ENCODE results near the gene ZNF536. TPM values are rescaled to one million over a fixed set of nuclear protein-coding genes. Genes with fewer than 3 reads are reported as not detected.

Gene ZNF536
- total RNA-seq, 3 donors from 2014 or later, result 1.3 to 7.3 (median 1.3) TPM

DNA sequence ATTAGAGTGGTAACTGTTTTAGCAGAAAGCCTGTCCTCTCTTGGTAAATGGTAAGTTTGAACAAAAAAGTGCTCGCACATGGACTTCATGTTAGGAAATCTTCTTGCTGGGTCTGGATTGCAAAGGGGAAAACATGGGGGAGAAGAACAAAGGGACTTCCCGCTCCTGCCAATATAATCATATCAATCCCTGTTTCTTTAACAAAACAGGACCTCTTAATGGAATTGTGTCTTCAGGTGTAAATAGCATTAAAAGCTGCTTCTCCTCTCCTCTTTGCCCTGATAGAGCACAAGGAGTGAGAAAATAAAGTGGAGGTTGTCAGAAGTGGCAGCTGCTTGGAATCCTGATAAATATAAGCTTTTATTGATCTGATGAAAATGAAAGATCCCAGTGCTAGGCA, 20.4 kb upstream of the ZNF536 start:
- H3K9me3 ChIP-seq, result no peaks in the 10 kb centered on the region
- no peaks in the 10 kb centered on the region for H3K36me3 ChIP-seq (ENCODE audit: low read depth)
- ATAC-seq, result no peak
- H3K4me3 ChIP-seq, result no peak overlapping the region
- TF ChIP-seq, protein P1, sequence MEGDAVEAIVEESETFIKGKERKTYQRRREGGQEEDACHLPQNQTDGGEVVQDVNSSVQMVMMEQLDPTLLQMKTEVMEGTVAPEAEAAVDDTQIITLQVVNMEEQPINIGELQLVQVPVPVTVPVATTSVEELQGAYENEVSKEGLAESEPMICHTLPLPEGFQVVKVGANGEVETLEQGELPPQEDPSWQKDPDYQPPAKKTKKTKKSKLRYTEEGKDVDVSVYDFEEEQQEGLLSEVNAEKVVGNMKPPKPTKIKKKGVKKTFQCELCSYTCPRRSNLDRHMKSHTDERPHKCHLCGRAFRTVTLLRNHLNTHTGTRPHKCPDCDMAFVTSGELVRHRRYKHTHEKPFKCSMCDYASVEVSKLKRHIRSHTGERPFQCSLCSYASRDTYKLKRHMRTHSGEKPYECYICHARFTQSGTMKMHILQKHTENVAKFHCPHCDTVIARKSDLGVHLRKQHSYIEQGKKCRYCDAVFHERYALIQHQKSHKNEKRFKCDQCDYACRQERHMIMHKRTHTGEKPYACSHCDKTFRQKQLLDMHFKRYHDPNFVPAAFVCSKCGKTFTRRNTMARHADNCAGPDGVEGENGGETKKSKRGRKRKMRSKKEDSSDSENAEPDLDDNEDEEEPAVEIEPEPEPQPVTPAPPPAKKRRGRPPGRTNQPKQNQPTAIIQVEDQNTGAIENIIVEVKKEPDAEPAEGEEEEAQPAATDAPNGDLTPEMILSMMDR (IDR thresholded peaks at IDR 0.05), result no peak
- no peak for DNase-seq
- intact Hi-C loops (cut with DNase I, micrococcal nuclease), result no loop called here
- H3K4me1 ChIP-seq (ENCODE audit: low read depth), result no peaks in the 10 kb centered on the region

DNA sequence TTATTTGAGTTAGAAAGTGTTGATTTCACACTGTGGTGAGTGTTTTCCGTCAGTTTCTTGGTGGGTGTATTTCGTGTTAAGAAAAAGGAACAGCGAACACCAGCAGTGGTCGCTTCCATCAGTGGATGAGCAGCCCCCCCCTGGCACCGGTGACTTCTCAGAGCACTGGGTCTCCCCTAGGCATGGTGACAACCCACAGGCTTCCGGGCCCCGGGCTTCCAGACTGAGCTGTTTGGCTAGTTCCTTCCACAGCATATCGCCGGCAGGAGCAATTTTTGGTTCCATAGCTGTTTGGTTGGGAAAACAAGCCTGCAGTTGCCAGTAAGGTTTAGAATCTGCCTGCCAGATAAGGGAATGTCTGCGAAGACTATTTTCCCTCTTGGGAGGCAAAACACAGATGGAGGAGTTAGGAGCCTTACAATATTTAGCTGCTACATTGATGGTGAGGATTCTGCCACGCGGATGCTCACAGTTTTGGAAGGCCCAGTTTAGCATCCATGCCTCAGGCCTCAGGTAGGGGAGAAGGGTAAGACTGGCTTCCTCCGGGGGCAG, 18.7 kb upstream of the ZNF536 start:
- intact Hi-C loops (cut with DNase I, micrococcal nuclease), result no loop called here
- no peak for ATAC-seq
- TF ChIP-seq, protein P1 (IDR thresholded peaks at IDR 0.05), result no peak
- Histone ChIP-seq H3K9me3 (no peaks in the 10 kb centered on the region), H3K4me3 (no peak overlapping the region), H3K36me3 (ENCODE audit: low read depth) (no peaks in the 10 kb centered on the region), H3K4me1 (ENCODE audit: low read depth) (no peaks in the 10 kb centered on the region)
- no peak for DNase-seq

DNA sequence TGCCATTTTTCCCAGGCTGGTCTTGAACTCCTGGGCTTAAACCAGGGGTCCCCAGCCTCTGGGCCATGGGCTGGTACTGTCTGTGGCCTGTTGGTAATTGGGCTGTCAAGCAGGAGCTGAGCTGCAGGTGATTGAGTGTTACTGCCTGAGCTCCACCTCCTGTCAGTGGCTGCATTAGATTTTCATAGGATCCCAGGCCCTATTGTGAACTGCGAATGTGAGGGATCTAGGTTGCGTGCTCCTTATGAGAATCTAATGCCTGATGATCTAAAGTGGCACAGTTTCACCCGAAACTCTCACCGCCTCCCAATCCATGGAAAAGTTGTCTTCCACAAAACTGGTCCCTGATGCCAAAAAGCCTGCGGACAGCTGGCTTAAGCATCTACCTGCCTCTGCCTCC, 16.6 kb upstream of the ZNF536 start:
- ATAC-seq (no peak), DNase-seq (no peak)
- TF ChIP-seq, protein P1 (IDR thresholded peaks at IDR 0.05), result no peak
- no peak overlapping the region for H3K4me3 ChIP-seq
- no peaks in the 10 kb centered on the region for H3K9me3 ChIP-seq
- intact Hi-C loops (cut with DNase I, micrococcal nuclease), result no loop called here
- no peaks in the 10 kb centered on the region for H3K36me3 ChIP-seq (ENCODE audit: low read depth)
- no peaks in the 10 kb centered on the region for H3K4me1 ChIP-seq (ENCODE audit: low read depth)

DNA sequence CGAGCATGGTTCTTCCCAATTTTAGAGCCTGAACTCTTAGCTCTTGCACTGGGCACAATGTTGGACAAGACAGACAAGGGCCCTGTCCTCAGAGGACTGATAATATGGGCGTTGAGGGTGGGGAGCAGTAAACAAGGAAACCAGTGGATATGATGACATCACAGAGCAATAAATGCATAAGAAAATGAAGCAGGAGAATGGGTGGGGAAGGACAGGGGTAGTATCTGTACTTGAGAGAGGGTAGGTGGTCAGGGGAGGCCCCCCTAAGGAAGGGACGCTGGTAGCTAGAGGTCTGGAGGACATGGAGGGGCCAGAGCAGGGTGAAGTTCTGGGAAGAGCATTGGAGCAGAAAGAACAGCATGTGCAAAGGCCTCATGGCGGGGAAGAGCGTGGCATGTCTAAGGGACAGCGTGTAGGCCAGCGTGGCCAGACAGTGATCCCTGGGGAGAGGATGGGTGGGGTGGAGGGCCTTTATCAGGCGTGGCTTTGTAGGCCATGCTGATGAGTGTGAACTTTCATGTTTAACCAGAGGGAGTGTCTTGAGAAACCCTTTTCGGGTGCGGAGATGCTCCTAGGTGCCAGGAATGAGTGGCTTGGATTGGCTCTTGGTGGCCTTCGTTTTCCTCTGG, 15.1 kb upstream of the ZNF536 start:
- H3K4me3 ChIP-seq, result no peak overlapping the region
- H3K9me3 ChIP-seq, result no peaks in the 10 kb centered on the region
- ATAC-seq (no peak), DNase-seq (no peak)
- TF ChIP-seq, protein P1 (IDR thresholded peaks at IDR 0.05), result no peak
- H3K4me1 ChIP-seq (ENCODE audit: low read depth), result no peaks in the 10 kb centered on the region
- intact Hi-C loops (cut with DNase I, micrococcal nuclease), result no loop called here
- H3K36me3 ChIP-seq (ENCODE audit: low read depth), result no peaks in the 10 kb centered on the region

DNA sequence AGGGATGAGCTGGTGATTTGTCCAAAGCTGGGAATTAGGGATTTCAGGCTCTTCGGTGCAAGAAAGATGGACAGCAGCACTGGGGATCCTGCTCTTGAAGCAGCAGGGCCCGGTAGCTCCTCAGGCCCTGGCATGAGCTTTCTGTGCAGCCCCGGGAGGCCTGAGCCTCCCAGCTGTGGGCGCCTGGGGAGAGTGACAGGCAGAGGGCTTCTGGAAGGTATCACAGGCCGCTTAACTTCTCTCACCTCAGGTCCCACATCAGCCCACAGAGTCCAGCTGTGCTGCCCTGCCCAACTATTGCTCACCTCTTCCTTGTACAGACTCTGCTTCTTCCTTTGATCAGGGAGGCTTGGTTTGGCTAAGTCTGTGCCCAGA, 14.6 kb upstream of the ZNF536 start:
- no peak for ATAC-seq
- no peaks in the 10 kb centered on the region for H3K4me1 ChIP-seq (ENCODE audit: low read depth)
- intact Hi-C loops (cut with DNase I, micrococcal nuclease), result no loop called here
- H3K36me3 ChIP-seq (ENCODE audit: low read depth), result no peaks in the 10 kb centered on the region
- no peaks in the 10 kb centered on the region for H3K9me3 ChIP-seq
- no peak for DNase-seq
- TF ChIP-seq, protein P1 (IDR thresholded peaks at IDR 0.05), result no peak
- no peak overlapping the region for H3K4me3 ChIP-seq

Data from mucosa of descending colon (tissue), 3 donors.